Heart left ventricle (tissue), 13 donors: ENCODE measurements around the gene ABTB1.

Source experiments
- CTCF ChIP-seq, 12 donors: fragments of 200-600 bp; sonication (generic) in 4 of 12; IDR thresholded peaks; one replicate each; pipeline versions ENCODE4 v1.5.0 to v1.8.0; 2018 to 2022; ENCODE audit warnings: antibody characterized with exemption in 12 of 12, mild to moderate bottlenecking in 5 of 12
- POLR2A ChIP-seq, 2 donors: fragments of 450-650 bp; IDR thresholded peaks; one replicate each; pipeline ENCODE4 v1.6.1; 2017; ENCODE audit warnings: antibody characterized with exemption in 2 of 2, mild to moderate bottlenecking in 2 of 2, moderate library complexity in 2 of 2
- donor health status: ischemic (EF 13 %, LVEDD 7.1; RV severe dilation, severe dysfunction).
- donor health status: DM: no; HTN: yes; CAD: no.
- donor health status: DM: no; HTN: no; CAD: no.
- donor health status: ischemic (EF 25% LVEDD 6.9; RV normal size, moderate dysfunction).
- donor health status: ischemic (EF 25% LVEDD 5.7; RV mildly dilated, moderate dysfunction).
- donor health status: ischemic (EF 35%, LVEDD 5.7; RV mildly dilated, moderate dysfunction).
- donor health status: nonischemic (EF 11% LVEDD 7.7; RV severe dilation, severe dysfunction).
- donor health status: DM: yes; HTN: yes; CAD: no.
- donor health status: PGD.
- donor health status: ischemic (EF 29% LVEDD 5.4; RV normal size, mild dysfunction).
- donor health status: nonischemic (EF 23%, LVEDD 6.1; RV moderate dilation, normal function).

GRCh38 chr3:127690106-127690505, 17.4 kb downstream of the ABTB1 start:
- no peak for TF ChIP-seq POLR2A (IDR thresholded peaks at IDR 0.05)
- no peak for TF ChIP-seq CTCF (IDR thresholded peaks at IDR 0.05)
